MCF 10A (cell line): ENCODE data around the gene LRRC74A. TPM values are rescaled to one million over a fixed set of nuclear protein-coding genes. Genes with fewer than 3 reads are reported as not detected.

ENCODE experiments used
- BruUV-seq: library from RNA; stranded (reverse); fragments of 400-500 nt; replicated peaks from 2 replicates; lab custom pipeline; 2021; lab: Mats Ljungman, UMichigan
- CTCF ChIA-PET: fragments of 300-600 bp; sonication (Branson Sonifier 250); formaldehyde crosslinking; extraction: SDS; loops from one replicate; lab custom pipeline; 2021; ENCODE audit warnings: antibody characterized with exemption, inconsistent platforms; lab: Yijun Ruan, JAX
- POLR2A ChIA-PET: fragments of 300-600, 350-650 bp; sonication (Branson Sonifier 250); formaldehyde crosslinking; extraction: SDS; loops from one replicate; lab custom pipeline; 2020; ENCODE audit warnings: antibody characterized with exemption, inconsistent platforms; lab: Yijun Ruan, JAX
- DNase-seq: peaks from one replicate; pipeline ENCODE4 v3.0.0-alpha.2; 2018; ENCODE audit not compliant: unreplicated experiment
- H3K27ac Mint-ChIP-seq: one replicate; pipeline ENCODE4 v1.8.0; 2022; ENCODE audit warnings: mild to moderate bottlenecking, low read depth, mixed read lengths; ENCODE audit not compliant: unreplicated experiment
- H3K27me3 Mint-ChIP-seq: one replicate; pipeline ENCODE4 v1.8.0; 2022; ENCODE audit warnings: mixed read lengths; ENCODE audit not compliant: insufficient read depth, unreplicated experiment
- H3K36me3 Mint-ChIP-seq: one replicate; pipeline ENCODE4 v1.8.0; 2022; ENCODE audit warnings: mild to moderate bottlenecking, moderate library complexity, mixed read lengths; ENCODE audit not compliant: insufficient read depth, unreplicated experiment
- H3K4me1 Mint-ChIP-seq: one replicate; pipeline ENCODE4 v1.8.0; 2022; ENCODE audit warnings: mixed read lengths; ENCODE audit not compliant: insufficient read depth, unreplicated experiment
- H3K4me3 Mint-ChIP-seq: one replicate; pipeline ENCODE4 v1.8.0; 2022; ENCODE audit warnings: mild to moderate bottlenecking, moderate library complexity, mixed read lengths; ENCODE audit not compliant: unreplicated experiment
- H3K9me3 Mint-ChIP-seq: one replicate; pipeline ENCODE4 v1.8.0; 2022; ENCODE audit warnings: mixed read lengths; ENCODE audit not compliant: unreplicated experiment
- intact Hi-C: fragments of 100-400 bp; cut with micrococcal nuclease; formaldehyde crosslinking; loops from 2 replicates; pipeline ENCODE4 v1.14.1; 2022
- total RNA-seq: library from RNA; stranded (reverse); gene quantifications from 2 replicates; pipeline ENCODE4 v1.2.3, GENCODE V29; 2022
- TF ChIP-seq, protein P1 (sequence below): fragments of 200-600 bp; IDR thresholded peaks from one replicate; pipeline ENCODE4 v1.8.0; 2022; ENCODE audit warnings: antibody characterized with exemption, mild to moderate bottlenecking; ENCODE audit not compliant: unreplicated experiment

Gene LRRC74A
- total RNA-seq, 1 experiment from 2014 or later, result not detected

DNA sequence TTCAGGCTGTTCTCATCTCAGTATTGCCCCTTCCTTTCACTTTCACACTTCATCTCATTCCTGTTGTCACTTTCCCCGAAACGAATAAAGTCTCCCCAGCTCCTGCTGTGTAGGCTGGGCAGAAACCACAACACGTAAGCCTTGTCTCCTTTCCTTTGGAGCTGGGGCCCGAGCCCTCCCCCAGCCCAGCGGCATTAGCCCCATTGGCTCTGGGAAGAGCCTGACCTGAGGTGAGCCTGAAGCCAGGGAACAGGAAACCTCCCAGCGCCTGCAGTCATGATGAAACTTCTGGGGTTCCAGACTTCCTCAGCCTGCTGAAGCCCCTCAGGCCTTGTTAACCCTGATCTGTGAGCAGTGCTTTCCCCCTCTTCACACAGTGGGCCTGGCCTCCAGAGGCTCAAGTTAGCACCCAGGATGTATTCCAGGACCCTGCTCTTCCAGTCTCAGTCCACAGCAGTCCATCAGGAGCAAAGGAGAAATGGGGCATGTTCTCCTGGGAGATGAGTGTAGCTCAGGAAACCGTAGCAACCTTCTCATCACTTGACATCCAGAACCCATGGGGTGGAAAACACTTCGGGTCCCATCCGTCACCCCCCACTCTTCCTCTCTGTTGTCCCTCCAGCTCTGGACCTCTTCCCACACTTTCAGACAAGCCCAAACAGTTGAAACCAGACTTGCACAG, 43.2 kb upstream of the LRRC74A start:
- no peak overlapping the region for H3K4me3 Mint-ChIP-seq
- H3K9me3 Mint-ChIP-seq, result no peaks in the 10 kb centered on the region
- ChIA-PET POLR2A (interaction anchor here (0.5 to 1.0 kb wide), 2 partner anchors 10 to 1069 kb away, joined by 3 read pairs; no protein-coding TSS in a partner anchor), CTCF (interaction anchor here (0.6 to 3.2 kb wide), 4 partner anchors 29 to 544 kb away, joined by 3 to 24 read pairs (median 6); no protein-coding TSS in a partner anchor)
- H3K4me1 Mint-ChIP-seq, result no peaks in the 10 kb centered on the region
- peaks cover 31% of the 10 kb centered on the region for H3K36me3 Mint-ChIP-seq
- no peak overlapping the region for H3K27ac Mint-ChIP-seq
- H3K27me3 Mint-ChIP-seq, result no peaks in the 10 kb centered on the region
- no peak for DNase-seq
- intact Hi-C loops, result no loop called here
- no TSS peak for BruUV-seq
- TF ChIP-seq, protein P1, sequence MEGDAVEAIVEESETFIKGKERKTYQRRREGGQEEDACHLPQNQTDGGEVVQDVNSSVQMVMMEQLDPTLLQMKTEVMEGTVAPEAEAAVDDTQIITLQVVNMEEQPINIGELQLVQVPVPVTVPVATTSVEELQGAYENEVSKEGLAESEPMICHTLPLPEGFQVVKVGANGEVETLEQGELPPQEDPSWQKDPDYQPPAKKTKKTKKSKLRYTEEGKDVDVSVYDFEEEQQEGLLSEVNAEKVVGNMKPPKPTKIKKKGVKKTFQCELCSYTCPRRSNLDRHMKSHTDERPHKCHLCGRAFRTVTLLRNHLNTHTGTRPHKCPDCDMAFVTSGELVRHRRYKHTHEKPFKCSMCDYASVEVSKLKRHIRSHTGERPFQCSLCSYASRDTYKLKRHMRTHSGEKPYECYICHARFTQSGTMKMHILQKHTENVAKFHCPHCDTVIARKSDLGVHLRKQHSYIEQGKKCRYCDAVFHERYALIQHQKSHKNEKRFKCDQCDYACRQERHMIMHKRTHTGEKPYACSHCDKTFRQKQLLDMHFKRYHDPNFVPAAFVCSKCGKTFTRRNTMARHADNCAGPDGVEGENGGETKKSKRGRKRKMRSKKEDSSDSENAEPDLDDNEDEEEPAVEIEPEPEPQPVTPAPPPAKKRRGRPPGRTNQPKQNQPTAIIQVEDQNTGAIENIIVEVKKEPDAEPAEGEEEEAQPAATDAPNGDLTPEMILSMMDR, result no peak

- CTCF ChIA-PET, result interaction anchor here (0.6 to 3.2 kb wide), 6 partner anchors 17 to 80 kb away, joined by 3 to 24 read pairs (median 5); partner anchors contain the start of gene ANGEL1
- H3K36me3 Mint-ChIP-seq, result peaks cover 45% of the 10 kb centered on the region
- no peak overlapping the region for H3K4me3 Mint-ChIP-seq
- POLR2A ChIA-PET, result interaction anchor here (0.7 to 1.2 kb wide), 2 partner anchors 8 to 22 kb away, joined by 3 to 4 read pairs; no protein-coding TSS in a partner anchor
- intact Hi-C loops, result no loop called here
- H3K27me3 Mint-ChIP-seq, result no peaks in the 10 kb centered on the region
- no peak for DNase-seq
- H3K27ac Mint-ChIP-seq, result no peak overlapping the region
- no peaks in the 10 kb centered on the region for H3K4me1 Mint-ChIP-seq
- H3K9me3 Mint-ChIP-seq, result no peaks in the 10 kb centered on the region
- TF ChIP-seq, protein P1, result no peak
- BruUV-seq, result no TSS peak
Observed at GRCh38 chr14:76784266-76784874, 41.8 kb upstream of the LRRC74A start.

DNA sequence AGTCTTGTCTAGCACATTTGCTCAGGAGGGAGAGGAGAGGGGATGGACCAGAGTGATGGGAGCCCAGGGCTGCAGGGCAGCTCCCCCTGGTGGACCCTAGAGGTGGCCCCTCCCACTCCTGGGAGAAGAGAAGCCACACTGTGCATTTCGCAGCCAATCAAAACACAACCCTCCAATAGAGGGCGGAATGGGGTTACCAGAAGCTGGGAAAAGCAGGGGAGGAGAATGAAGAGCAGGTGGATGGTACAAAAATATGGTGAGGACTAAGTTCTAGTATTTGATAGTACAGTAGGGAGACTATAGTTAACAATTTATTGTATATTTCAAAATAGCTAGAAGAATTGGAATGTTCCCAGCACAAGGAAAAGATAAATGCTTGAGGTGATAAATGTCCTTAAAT, 41.3 kb upstream of the LRRC74A start:
- Mint-ChIP-seq H3K27me3 (no peaks in the 10 kb centered on the region), H3K27ac (no peak overlapping the region), H3K4me3 (no peak overlapping the region), H3K9me3 (no peaks in the 10 kb centered on the region), H3K4me1 (no peaks in the 10 kb centered on the region), H3K36me3 (peaks cover 50% of the 10 kb centered on the region)
- intact Hi-C loops, result loop anchor here (1.0 kb wide), 1 partner anchor 75 kb away; no protein-coding TSS in a partner anchor
- no TSS peak for BruUV-seq
- DNase-seq, result peak; percentile 87
- CTCF ChIA-PET, result interaction anchor here (0.6 to 3.2 kb wide), 9 partner anchors 12 to 456 kb away, joined by 3 to 24 read pairs (median 4); partner anchors contain the start of gene ANGEL1
- TF ChIP-seq, protein P1, result peak; percentile 43
- POLR2A ChIA-PET, result interaction anchor here (0.7 to 1.2 kb wide), 2 partner anchors 9 to 21 kb away, joined by 3 to 4 read pairs; no protein-coding TSS in a partner anchor

- intact Hi-C loops, result no loop called here
Observed at GRCh38 chr14:76786601-76787000, 39.6 kb upstream of the LRRC74A start.

More at GRCh38 chr14:76786601-76787000, 39.6 kb upstream of the LRRC74A start:
- TF ChIP-seq, protein P1, result no peak
- H3K27ac Mint-ChIP-seq, result no peak overlapping the region
- peaks cover 60% of the 10 kb centered on the region for H3K36me3 Mint-ChIP-seq
- no peak overlapping the region for H3K4me3 Mint-ChIP-seq
- no peaks in the 10 kb centered on the region for H3K9me3 Mint-ChIP-seq
- ChIA-PET POLR2A (no interaction called here), CTCF (no interaction called here)
- BruUV-seq, result no TSS peak
- H3K27me3 Mint-ChIP-seq, result no peaks in the 10 kb centered on the region
- no peak for DNase-seq
- H3K4me1 Mint-ChIP-seq, result no peaks in the 10 kb centered on the region
